Adrenal gland (tissue), 5 donors: Measurements from ENCODE around the gene SOHLH2.

Source experiments
- CTCF ChIP-seq, 6 experiments: fragments of 450-650 bp in 4 of 6; fragments of 200-600 bp in 2 of 6; sonication (generic) in 1 of 6; IDR thresholded peaks; 1 replicate in 5 of 6; 2 replicates in 1 of 6; pipeline versions ENCODE4 v1.5.1 to v1.8.0; 2016 to 2021; ENCODE audit warnings: antibody characterized with exemption in 6 of 6, mild to moderate bottlenecking in 2 of 6, moderate library complexity in 1 of 6
- POLR2A ChIP-seq, 2 donors: fragments of 450-650 bp; IDR thresholded peaks; one replicate each; pipeline ENCODE4 v1.6.1; 2017; ENCODE audit warnings: antibody characterized with exemption in 2 of 2, mild to moderate bottlenecking in 2 of 2, moderate library complexity in 1 of 2
- donor health status: DM: no; HTN: no; CAD: no.

GRCh38 chr13:36151591-36151990, 62.8 kb downstream of the SOHLH2 start:
- TF ChIP-seq CTCF (IDR thresholded peaks at IDR 0.05) (no peak), POLR2A (IDR thresholded peaks at IDR 0.05) (no peak)
